ENCODE measurements around the gene ZC2HC1C.
"Not testable (repeated sequence)": the region's sequence is repeated elsewhere in the genome, so short reads cannot be mapped to it uniquely, and the experiment has no call there.

The ZC2HC1C gene

GRCh38 chr14:75094896-75095295 lies 25.5 kb downstream of the ZC2HC1C start:
- DNase-seq (ENCODE audit: low read depth in 3 of 3, low spot score in 1 of 3): no peak

GRCh38 chr14:75095690-75096089 lies 26.2 kb downstream of the ZC2HC1C start:
- DNase-seq (ENCODE audit: low read depth in 3 of 3, low spot score in 1 of 3): no peak

DNA sequence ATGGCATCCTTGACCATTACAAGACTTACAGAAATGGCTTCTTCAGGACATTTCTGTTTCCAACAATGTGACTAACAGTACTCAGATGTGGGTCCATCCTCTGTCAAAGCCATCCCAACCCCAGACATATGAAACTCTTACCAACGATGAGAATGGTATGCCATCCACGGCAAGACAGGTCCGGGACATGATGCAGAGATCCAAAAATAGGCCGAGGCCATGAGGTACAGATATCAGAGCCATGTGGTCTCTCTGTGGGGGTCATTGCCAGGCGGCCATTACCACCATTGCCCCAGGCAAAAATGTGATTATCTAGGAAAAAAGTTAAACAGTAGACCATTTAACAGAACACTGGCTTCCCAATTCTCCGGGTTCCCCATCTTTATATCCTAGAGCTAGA lies 27.5 kb downstream of the ZC2HC1C start:
- DNase-seq (ENCODE audit: low read depth in 3 of 3, low spot score in 1 of 3): no peak

GRCh38 chr14:75098212-75098611 lies 28.8 kb downstream of the ZC2HC1C start:
- DNase-seq (ENCODE audit: low read depth in 3 of 3, low spot score in 1 of 3): no peak

- DNase-seq (ENCODE audit: low read depth in 3 of 3, low spot score in 1 of 3): no peak
Observed at GRCh38 chr14:75098682-75099081, 29.2 kb downstream of the ZC2HC1C start.

DNA sequence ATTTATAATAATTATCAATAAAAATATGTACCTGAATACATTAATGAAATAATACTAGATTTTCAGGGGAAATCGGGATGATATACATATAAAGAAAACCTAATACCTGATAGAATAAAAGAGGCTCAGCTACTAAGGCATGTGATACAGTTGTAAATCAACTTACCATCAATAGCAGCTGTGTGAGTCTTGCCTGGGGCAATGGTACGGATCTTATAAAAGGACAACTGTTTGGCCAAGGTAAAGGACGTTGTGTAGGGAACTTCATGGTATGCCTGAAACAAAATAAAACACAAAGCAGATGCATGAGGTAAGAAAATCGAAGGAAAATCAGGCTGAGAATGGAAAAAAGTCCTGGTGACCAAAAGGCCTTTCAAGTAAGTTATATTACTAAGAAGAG lies 32.0 kb downstream of the ZC2HC1C start:
- no peak for DNase-seq (ENCODE audit: low read depth in 3 of 3, low spot score in 1 of 3)

GRCh38 chr14:75107186-75107585 lies 37.7 kb downstream of the ZC2HC1C start:
- no peak for DNase-seq (ENCODE audit: low read depth in 3 of 3, low spot score in 1 of 3)

- no peak for DNase-seq (ENCODE audit: low read depth in 3 of 3, low spot score in 1 of 3)
Observed at GRCh38 chr14:75109877-75110276, 40.4 kb downstream of the ZC2HC1C start.

GRCh38 chr14:75113932-75114539 lies 44.6 kb downstream of the ZC2HC1C start:
- DNase-seq (ENCODE audit: low read depth in 3 of 3, low spot score in 1 of 3): no peak

- DNase-seq (ENCODE audit: low read depth in 3 of 3, low spot score in 1 of 3): no peak
Observed at GRCh38 chr14:75119056-75119455, 49.6 kb downstream of the ZC2HC1C start.

GRCh38 chr14:75120541-75121291 lies 51.3 kb downstream of the ZC2HC1C start:
- DNase-seq (ENCODE audit: low read depth in 3 of 3, low spot score in 1 of 3): no peak

DNA sequence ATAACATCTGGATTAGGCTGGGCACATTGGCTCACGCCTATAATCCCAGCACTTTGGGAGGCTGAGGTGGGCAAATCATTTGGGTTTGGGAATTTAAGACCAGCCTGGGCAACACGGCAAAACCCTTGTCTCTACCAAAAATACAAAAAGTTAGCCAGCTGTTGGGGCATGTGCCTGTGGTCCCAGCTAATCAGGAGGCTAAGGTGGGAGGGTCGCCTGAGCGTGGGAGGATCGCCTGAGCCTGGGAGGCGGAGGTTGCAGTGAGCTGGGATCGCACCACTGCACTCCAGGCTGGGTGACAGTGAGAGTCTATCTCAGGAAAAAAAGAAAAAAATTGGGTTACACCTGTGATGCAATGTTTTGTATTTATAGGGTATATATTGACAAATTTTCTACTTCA lies 52.1 kb downstream of the ZC2HC1C start:
- no peak for DNase-seq (ENCODE audit: low read depth in 3 of 3, low spot score in 1 of 3)

- no peak for DNase-seq (ENCODE audit: low read depth in 3 of 3, low spot score in 1 of 3)
Observed at GRCh38 chr14:75123991-75124390, 54.5 kb downstream of the ZC2HC1C start.

DNA sequence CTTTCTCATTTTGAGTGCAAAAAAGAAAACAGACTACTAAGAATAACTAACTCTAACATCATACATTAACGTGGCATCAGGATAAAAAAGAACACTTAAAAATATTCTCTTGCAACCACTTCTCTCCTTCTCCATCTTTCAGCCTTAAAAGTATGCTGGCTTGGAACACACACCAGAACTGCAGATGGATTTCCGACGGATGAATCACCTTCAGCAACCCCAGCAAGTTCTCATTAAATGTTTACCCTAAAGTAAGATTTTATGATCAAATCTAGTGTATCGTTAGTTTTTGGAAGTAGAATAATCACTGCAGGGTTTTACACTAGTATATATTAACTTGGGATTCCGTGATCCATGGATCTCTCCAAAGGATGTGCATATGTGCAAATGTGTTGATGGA lies 56.2 kb downstream of the ZC2HC1C start:
- no peak for DNase-seq (ENCODE audit: low read depth in 3 of 3, low spot score in 1 of 3)

DNA sequence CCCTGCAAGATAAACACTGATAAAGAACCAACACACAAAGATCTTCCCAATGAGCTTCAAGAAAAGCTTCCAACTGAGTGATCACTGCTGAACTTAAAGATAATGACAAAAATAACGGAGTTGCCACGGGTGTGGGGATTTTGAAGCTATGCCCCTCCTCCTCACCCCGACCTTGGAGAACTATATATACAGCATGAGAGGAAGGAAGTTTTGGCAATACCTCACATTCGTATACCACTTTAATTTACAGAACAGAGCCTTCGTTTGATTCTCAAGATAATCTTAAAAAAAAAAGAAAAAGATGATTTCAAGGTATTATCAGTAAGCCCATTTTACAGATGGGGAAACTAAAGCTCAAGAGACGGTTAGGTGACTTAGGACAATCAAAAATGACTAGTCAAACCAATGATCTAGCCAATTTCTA lies 56.7 kb downstream of the ZC2HC1C start:
- DNase-seq (ENCODE audit: low read depth in 3 of 3, low spot score in 1 of 3): no peak

DNA sequence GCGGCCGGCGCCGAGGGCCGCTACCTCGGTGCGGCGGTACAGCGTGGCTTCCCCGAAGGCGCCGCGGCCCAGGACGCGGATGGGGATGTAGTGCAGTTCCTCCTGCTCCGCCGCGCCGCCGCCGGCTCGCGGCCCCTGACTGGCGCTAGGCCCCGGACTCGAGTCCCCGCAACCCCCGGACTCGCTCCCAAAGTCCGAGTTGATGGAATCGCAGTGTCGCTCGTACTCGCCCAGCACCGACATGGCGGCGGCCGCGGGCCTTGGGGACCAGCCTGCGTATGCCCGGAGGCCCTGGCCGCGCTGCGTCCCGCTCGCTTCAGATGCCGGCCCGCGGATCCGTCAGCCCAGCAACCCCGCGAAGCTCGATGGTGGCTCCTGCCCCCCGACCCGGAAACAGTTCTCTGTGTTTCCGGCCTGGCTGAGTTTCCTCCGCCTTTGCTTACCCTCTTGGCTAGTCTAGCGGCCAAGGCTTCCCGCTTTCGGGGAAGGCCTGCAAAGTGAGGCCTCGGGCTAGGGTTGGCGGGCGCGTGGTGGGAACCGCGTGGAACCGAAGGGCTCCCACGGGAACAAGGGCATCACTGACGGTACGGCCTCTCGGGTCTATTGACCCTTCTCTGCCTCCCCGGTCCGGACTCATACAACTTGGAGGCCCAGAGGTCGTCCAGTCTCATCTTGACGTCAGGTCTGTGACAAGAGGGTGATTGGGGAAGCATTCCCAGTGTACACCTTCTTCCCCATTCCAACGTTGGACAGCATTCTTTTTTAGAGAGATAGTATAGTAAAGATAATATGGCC lies 57.4 kb downstream of the ZC2HC1C start, which contains the start of gene NEK9:
TSS of gene NEK9 (minus strand) at position 370 of the 795 bp plus-strand sequence. CDS start at position 243, 127 bp downstream.
- peak; percentile 70 to 85 (median 78) for DNase-seq (ENCODE audit: low read depth in 3 of 3, low spot score in 1 of 3)

- DNase-seq (ENCODE audit: low read depth in 3 of 3, low spot score in 1 of 3): not testable (repeated sequence)
Observed at GRCh38 chr14:75127474-75127820, 58.0 kb downstream of the ZC2HC1C start.

DNA sequence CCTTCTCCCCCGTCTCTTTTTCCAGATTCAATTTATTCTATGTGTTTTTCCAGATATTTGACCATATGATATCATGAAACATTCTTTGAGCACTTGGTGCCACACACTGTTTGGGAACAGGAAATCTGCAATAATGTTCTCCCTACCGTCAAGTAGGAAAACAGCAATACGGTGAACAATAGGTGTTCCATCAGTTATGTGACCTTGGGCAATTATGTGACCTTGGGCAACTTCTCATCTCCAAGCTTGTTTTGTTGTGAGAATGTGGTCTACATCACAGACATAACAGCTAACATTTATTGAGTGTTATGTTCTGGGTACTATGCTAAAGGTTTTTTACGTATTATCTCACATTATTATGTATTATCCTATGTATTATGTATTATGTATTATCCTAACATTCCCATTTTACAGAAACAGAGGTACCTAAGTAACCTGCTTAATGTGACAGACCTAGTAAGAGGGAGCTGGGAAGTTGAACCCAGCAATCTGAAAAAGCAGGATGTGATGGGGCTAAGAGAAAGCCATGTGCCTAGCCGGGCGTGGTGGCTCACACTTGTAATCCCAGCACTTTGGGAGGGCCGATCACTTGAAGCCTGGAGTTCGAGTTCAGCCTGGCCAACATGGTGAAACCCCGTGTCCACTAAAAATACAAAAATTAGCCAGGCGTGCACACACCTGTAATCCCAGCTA lies 58.6 kb downstream of the ZC2HC1C start:
- no peak for DNase-seq (ENCODE audit: low read depth in 3 of 3, low spot score in 1 of 3)

GRCh38 chr14:75128596-75128990 lies 59.2 kb downstream of the ZC2HC1C start:
- no peak for DNase-seq (ENCODE audit: low read depth in 3 of 3, low spot score in 1 of 3)

Measured in stimulated activated CD4-positive, alpha-beta T cell treated with anti-CD3 and anti-CD28 coated beads, TNF-alpha, amount 100 ng/mL, for 1 hour (primary cell).